Heart left ventricle (tissue), 16 donors: Measurements from ENCODE around the gene ZNF688. TPM values are rescaled to one million over a fixed set of nuclear protein-coding genes. Genes with fewer than 3 reads are reported as not detected.

Experiments
- ATAC-seq, 4 donors: fragments of 200-7000 bp; cut with Tn5 transposase; one replicate each; pipeline ENCODE4 v1.9.1; 2020 to 2022; ENCODE audit warnings: moderate library complexity in 4 of 4, mild to moderate bottlenecking in 3 of 4, moderate number of reproducible peaks in 1 of 4
- DNase-seq, 5 donors: peaks; one replicate each; pipeline ENCODE4 v3.0.0-alpha.2; 2020
- H3K27ac ChIP-seq, 12 donors: fragments of 200-600 bp; sonication (generic) in 4 of 12; one replicate each; pipeline versions ENCODE4 v1.5.0 to v1.8.0; 2016 to 2022; ENCODE audit warnings: mild to moderate bottlenecking in 2 of 12
- H3K27me3 ChIP-seq, 9 donors: fragments of 200-600 bp; sonication (generic) in 2 of 9; one replicate each; pipeline versions ENCODE4 v1.5.1 to v1.8.0; 2016 to 2022; ENCODE audit warnings: mild to moderate bottlenecking in 3 of 9
- H3K36me3 ChIP-seq, 9 donors: fragments of 200-600 bp; sonication (generic) in 2 of 9; one replicate each; pipeline versions ENCODE4 v1.5.0 to v1.8.0; 2018 to 2022; ENCODE audit warnings: mild to moderate bottlenecking in 2 of 9
- H3K4me1 ChIP-seq, 12 donors: fragments of 200-600 bp; sonication (generic) in 4 of 12; one replicate each; pipeline versions ENCODE4 v1.5.0 to v1.8.0; 2016 to 2022; ENCODE audit warnings: mild to moderate bottlenecking in 3 of 12
- H3K4me3 ChIP-seq, 12 donors: fragments of 200-600 bp; sonication (generic) in 4 of 12; one replicate each; pipeline versions ENCODE4 v1.5.0 to v1.8.0; 2017 to 2022; ENCODE audit warnings: mild to moderate bottlenecking in 9 of 12, moderate library complexity in 4 of 12
- H3K9me3 ChIP-seq, 12 donors: fragments of 200-600 bp; sonication (generic) in 4 of 12; one replicate each; pipeline versions ENCODE4 v1.5.0 to v1.8.0; 2016 to 2022; ENCODE audit warnings: mild to moderate bottlenecking in 1 of 12
- CTCF ChIP-seq, 12 donors: fragments of 200-600 bp; sonication (generic) in 4 of 12; IDR thresholded peaks; one replicate each; pipeline versions ENCODE4 v1.5.0 to v1.8.0; 2018 to 2022; ENCODE audit warnings: antibody characterized with exemption in 12 of 12, mild to moderate bottlenecking in 5 of 12
- POLR2A ChIP-seq, 2 donors: fragments of 450-650 bp; IDR thresholded peaks; one replicate each; pipeline ENCODE4 v1.6.1; 2017; ENCODE audit warnings: antibody characterized with exemption in 2 of 2, mild to moderate bottlenecking in 2 of 2, moderate library complexity in 2 of 2
- WGBS, 4 donors: extraction: QIAGEN DNeasy Blood & Tissue Kit in 2 of 4; methylation state at CpG; one replicate each; pipeline versions ENCODE4 v1.1.5 to v1.1.7; 2013 to 2018; 5-methylcytosine and 5-hydroxymethylcytosine counted together
- intact Hi-C, 10 donors: fragments of 100-400 bp; cut with DNase I; formaldehyde crosslinking; loops; one replicate each; pipeline versions ENCODE4 v1.11.1 to v1.14.2; 2022
- polyA plus RNA-seq, 2 donors: library from polyadenylated mRNA; stranded (reverse); fragments of 200-250 nt; gene quantifications; one replicate each; pipeline ENCODE4 v1.2.3, GENCODE V29; 2013
- total RNA-seq, 9 donors: library from RNA; depleted of rRNA in 2 of 9; stranded (reverse); fragments of >200 nt in 2 of 9; fragmentation: NEBNext Ultra II Directional in 3 of 9; extraction: Animal tissue kit (Norgen Biotek cat#: 25700) in 3 of 9; gene quantifications; one replicate each; pipeline versions ENCODE4 v1.1.0 to v1.2.4, GENCODE V29; 2016 to 2023
- donor health status: ischemic (EF 13 %, LVEDD 7.1; RV severe dilation, severe dysfunction).
- donor health status: healthy with polysubstance abuse.
- donor health status: DM: no; HTN: yes; CAD: no.
- donor health status: DM: no; HTN: no; CAD: no.
- donor health status: ischemic (EF 25% LVEDD 6.9; RV normal size, moderate dysfunction).
- donor health status: ischemic (EF 25% LVEDD 5.7; RV mildly dilated, moderate dysfunction).
- donor health status: healthy.
- donor health status: DM: yes; HTN: yes; CAD: no.
- donor health status: ischemic (EF 35%, LVEDD 5.7; RV mildly dilated, moderate dysfunction).
- donor health status: nonischemic (EF 11% LVEDD 7.7; RV severe dilation, severe dysfunction).
- donor health status: DM: yes; HTN: yes; CAD: no.
- donor health status: PGD.
- donor health status: ischemic (EF 29% LVEDD 5.4; RV normal size, mild dysfunction).
- donor health status: nonischemic (EF 23%, LVEDD 6.1; RV moderate dilation, normal function).

ZNF688 gene
- total and polyA plus RNA-seq, 11 donors = 7.6 to 15.7 (median 11.6) TPM

GRCh38 chr16:30532285-30533145 lies 39.0 kb downstream of the ZNF688 start:
- peaks cover 0 to 28% (median 23%) of the 10 kb centered on the region in 9 donors for H3K36me3 ChIP-seq
- intact Hi-C loops = loop anchor here in 4 of 10 donors (5.0 to 10.0 kb wide), 3 partner anchors 40 to 102 kb away; partner anchors contain the start of gene ZNF688 (in 3 of the 4)
- no peak overlapping the region for H3K4me3 ChIP-seq
- H3K27ac ChIP-seq = no peak overlapping the region
- WGBS, 4 donors = 93 to 95% (median 94%) methylated on average over 42 to 57 of the region's 57 CpGs
- no peak for DNase-seq
- no peaks in the 10 kb centered on the region for H3K27me3 ChIP-seq
- H3K9me3 ChIP-seq = no peaks in the 10 kb centered on the region
- ATAC-seq = no peak
- TF ChIP-seq CTCF (IDR thresholded peaks at IDR 0.05) = no peak
- TF ChIP-seq POLR2A (IDR thresholded peaks at IDR 0.05) = no peak
- H3K4me1 ChIP-seq = peaks cover 0 to 43% (median 30%) of the 10 kb centered on the region in 12 donors

DNA sequence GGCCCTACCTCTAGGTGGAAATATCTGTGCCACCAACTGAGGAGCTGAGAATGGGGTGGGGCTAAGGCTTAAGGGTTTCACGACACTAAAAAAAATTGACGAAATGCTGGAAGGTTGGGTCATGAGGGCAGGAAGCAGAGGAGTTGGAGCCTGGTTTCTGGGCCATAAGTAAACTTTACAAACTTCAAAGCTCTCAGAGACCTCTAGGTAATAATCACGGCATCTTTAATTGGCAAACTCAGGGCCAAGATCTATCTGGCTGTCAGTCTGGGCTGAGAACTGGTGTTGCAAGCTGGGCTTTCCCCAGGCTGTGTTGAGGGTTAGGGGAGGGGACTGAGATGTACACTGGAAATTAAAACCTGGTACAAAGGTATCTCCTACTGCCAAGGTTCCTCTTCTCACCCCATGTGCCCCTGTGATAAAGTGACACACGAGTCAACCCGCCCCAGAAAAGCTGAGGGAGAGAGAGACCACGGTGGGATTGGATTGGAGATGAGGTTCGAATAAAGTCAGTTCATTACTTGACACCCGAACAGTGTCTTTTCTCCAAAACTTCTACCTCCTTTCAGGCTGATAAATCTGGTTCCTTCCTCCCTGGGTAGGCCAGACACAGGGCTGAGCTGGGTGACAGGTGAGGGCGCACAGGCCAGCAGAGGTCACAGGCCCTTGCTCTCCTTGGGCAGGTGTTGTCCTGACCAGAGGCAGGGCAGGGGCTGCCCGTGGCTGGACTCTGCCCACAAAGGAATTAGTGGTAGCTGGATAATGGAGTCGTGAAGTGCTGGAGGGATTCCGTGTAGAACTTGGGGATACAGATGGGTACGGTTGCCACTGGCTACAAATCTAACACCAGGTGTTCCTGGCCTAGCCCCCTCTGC lies 41.1 kb downstream of the ZNF688 start:
- DNase-seq (no peak), ATAC-seq (no peak)
- H3K4me1 ChIP-seq = peaks cover 0 to 45% (median 29%) of the 10 kb centered on the region in 12 donors
- peaks cover 0 to 28% (median 23%) of the 10 kb centered on the region in 9 donors for H3K36me3 ChIP-seq
- 86 to 88% (median 87%) methylated on average over 13 of the region's 13 CpGs for WGBS, 4 donors
- TF ChIP-seq POLR2A (IDR thresholded peaks at IDR 0.05) (no peak), CTCF (IDR thresholded peaks at IDR 0.05) (no peak)
- intact Hi-C loops = loop anchor here in 4 of 10 donors (5.0 to 10.0 kb wide), 3 partner anchors 42 to 104 kb away; partner anchors contain the start of gene ZNF688 (in 3 of the 4)
- H3K9me3 ChIP-seq = no peaks in the 10 kb centered on the region
- H3K27me3 ChIP-seq = no peaks in the 10 kb centered on the region
- H3K4me3 ChIP-seq = no peak overlapping the region
- H3K27ac ChIP-seq = no peak overlapping the region

GRCh38 chr16:30528799-30529457 lies 42.6 kb downstream of the ZNF688 start:
- no peak for DNase-seq
- H3K27me3 ChIP-seq = no peaks in the 10 kb centered on the region
- 71 to 81% (median 75%) methylated on average over 3 to 4 of the region's 4 CpGs for WGBS, 4 donors
- intact Hi-C loops = loop anchor here in 9 of 10 donors (5.0 to 10.0 kb wide), 6 partner anchors 43 to 464 kb away; partner anchors contain the start of genes SEPHS2 (in 7 of the 9), ZNF688 (in 2 of the 9), ALDOA (in 1 of the 9) and DCTPP1 (in 1 of the 9)
- peak overlapping the region in 3 of 12 donors; percentile 98 to 100 (median 99) for H3K27ac ChIP-seq
- H3K36me3 ChIP-seq = peaks cover 0 to 40% (median 30%) of the 10 kb centered on the region in 9 donors
- TF ChIP-seq CTCF (IDR thresholded peaks at IDR 0.05) (no peak), POLR2A (IDR thresholded peaks at IDR 0.05) (no peak)
- no peak for ATAC-seq
- H3K9me3 ChIP-seq = no peaks in the 10 kb centered on the region
- no peak overlapping the region for H3K4me3 ChIP-seq
- peaks cover 0 to 51% (median 28%) of the 10 kb centered on the region in 12 donors for H3K4me1 ChIP-seq
